CD14-positive monocyte (primary cell): ENCODE measurements around the gene TEX11. TPM values are rescaled to one million over a fixed set of nuclear protein-coding genes. Genes with fewer than 3 reads are reported as not detected.

Experiments
- DNase-seq, 3 donors: peaks; one replicate each; pipeline ENCODE4 v3.0.0-alpha.2; 2011 to 2022
- H2AFZ ChIP-seq: 2 replicates; pipeline ENCODE4 v1.6.0; 2012; ENCODE audit warnings: mild to moderate bottlenecking, low read depth, low read length, inconsistent platforms; ENCODE audit not compliant: insufficient read depth, poor library complexity, severe bottlenecking
- H3K27ac ChIP-seq, 2 donors: 1 replicate in 1 of 2; 2 replicates in 1 of 2; pipeline ENCODE4 v1.5.1; 2012 to 2013; ENCODE audit warnings: low read length in 2 of 2, control low read depth in 1 of 2, inconsistent platforms in 1 of 2, low read depth in 1 of 2, mild to moderate bottlenecking in 1 of 2
- H3K27me3 ChIP-seq, 2 donors: one replicate each; pipeline versions ENCODE4 v1.6.0 to v1.6.1; 2011 to 2013; ENCODE audit warnings: low read length in 2 of 2; ENCODE audit not compliant: control insufficient read depth in 2 of 2, insufficient read depth in 2 of 2
- H3K36me3 ChIP-seq, 2 donors: replicated peaks in 1 of 2; 1 replicate in 1 of 2; 2 replicates in 1 of 2; pipeline versions ENCODE4 v1.5.1 to v1.6.1; 2012 to 2013; ENCODE audit warnings: low read length in 2 of 2, control low read depth in 1 of 2, inconsistent platforms in 1 of 2, mild to moderate bottlenecking in 1 of 2; ENCODE audit not compliant: insufficient read depth in 2 of 2, control insufficient read depth in 1 of 2
- H3K4me1 ChIP-seq, 2 donors: 1 replicate in 1 of 2; 2 replicates in 1 of 2; pipeline versions ENCODE4 v1.5.1 to v1.6.1; 2012 to 2013; ENCODE audit warnings: low read length in 2 of 2, control low read depth in 1 of 2, inconsistent platforms in 1 of 2, mild to moderate bottlenecking in 1 of 2, moderate library complexity in 1 of 2; ENCODE audit not compliant: insufficient read depth in 2 of 2, control insufficient read depth in 1 of 2
- H3K4me2 ChIP-seq: replicated peaks from 2 replicates; pipeline ENCODE3; 2012; ENCODE audit warnings: low read length, moderate library complexity, mild to moderate bottlenecking; ENCODE audit not compliant: poor library complexity, severe bottlenecking; ENCODE audit errors: extremely low read depth
- H3K4me3 ChIP-seq, 3 experiments: fragments of 200-600 bp in 1 of 3; sonication (generic) in 1 of 3; replicated peaks in 1 of 3; 1 replicate in 2 of 3; 2 replicates in 1 of 3; pipeline ENCODE4 v1.5.1; 2011 to 2013; ENCODE audit warnings: low read length in 3 of 3, mild to moderate bottlenecking in 3 of 3, control low read depth in 2 of 3, low read depth in 2 of 3, inconsistent platforms in 1 of 3, moderate library complexity in 1 of 3
- H3K79me2 ChIP-seq: 2 replicates; pipeline ENCODE4 v1.6.0; 2012; ENCODE audit warnings: mild to moderate bottlenecking, control low read depth, inconsistent platforms, low read length, moderate library complexity; ENCODE audit not compliant: insufficient read depth
- H3K9ac ChIP-seq: 2 replicates; pipeline ENCODE4 v1.6.0; 2017; ENCODE audit warnings: low read length, mild to moderate bottlenecking; ENCODE audit not compliant: insufficient read depth, poor library complexity, severe bottlenecking
- H3K9me3 ChIP-seq, 2 donors: replicated peaks in 1 of 2; 1 replicate in 1 of 2; 2 replicates in 1 of 2; pipeline versions ENCODE4 v1.5.1 to v1.6.1; 2012 to 2013; ENCODE audit warnings: low read length in 2 of 2, control low read depth in 1 of 2; ENCODE audit not compliant: control insufficient read depth in 1 of 2, insufficient read depth in 1 of 2
- H4K20me1 ChIP-seq: 2 replicates; pipeline ENCODE4 v1.6.0; 2012; ENCODE audit warnings: mild to moderate bottlenecking, low read length, control low read depth, moderate library complexity; ENCODE audit not compliant: insufficient read depth
- H3K27ac Mint-ChIP-seq, 7 donors: one replicate each; pipeline ENCODE4 v1.8.0; 2020; ENCODE audit warnings: mild to moderate bottlenecking in 7 of 7, mixed read lengths in 7 of 7, moderate library complexity in 6 of 7, inconsistent platforms in 2 of 7
- H3K27me3 Mint-ChIP-seq, 3 donors: one replicate each; pipeline ENCODE4 v1.8.0; 2021 to 2022; ENCODE audit warnings: low read depth in 3 of 3, mild to moderate bottlenecking in 3 of 3, mixed read lengths in 3 of 3, moderate library complexity in 3 of 3, inconsistent platforms in 1 of 3
- H3K36me3 Mint-ChIP-seq, 2 donors: one replicate each; pipeline ENCODE4 v1.8.0; 2020; ENCODE audit warnings: mixed read lengths in 2 of 2, inconsistent platforms in 1 of 2, mild to moderate bottlenecking in 1 of 2
- H3K4me1 Mint-ChIP-seq: one replicate; pipeline ENCODE4 v1.8.0; 2020; ENCODE audit warnings: mild to moderate bottlenecking, mixed read lengths
- H3K4me3 Mint-ChIP-seq, 2 donors: one replicate each; pipeline ENCODE4 v1.8.0; 2020; ENCODE audit warnings: mild to moderate bottlenecking in 2 of 2, mixed read lengths in 2 of 2, moderate library complexity in 1 of 2
- H3K9me3 Mint-ChIP-seq, 7 donors: one replicate each; pipeline ENCODE4 v1.8.0; 2020 to 2022; ENCODE audit warnings: mixed read lengths in 7 of 7, mild to moderate bottlenecking in 6 of 7, moderate library complexity in 6 of 7, inconsistent platforms in 2 of 7
- WGBS: methylation state at CpG from one replicate; pipeline ENCODE4 v1.1.5; 2013; ENCODE audit warnings: missing lambda C conversion rate; ENCODE audit not compliant: insufficient coverage; 5-methylcytosine and 5-hydroxymethylcytosine counted together
- intact Hi-C, 2 donors: fragments of 100-400 bp; cut with micrococcal nuclease; formaldehyde crosslinking; loops; one replicate each; pipeline versions ENCODE4 v1.15.0 to v1.15.1; 2023
- polyA plus RNA-seq, 3 donors: library from polyadenylated mRNA; depleted of rRNA in 1 of 3; unstranded in 2 of 3; stranded (reverse) in 1 of 3; fragments of 300-500 nt in 2 of 3; fragments of >200 nt in 1 of 3; fragmentation: Illumina TruSeq in 2 of 3; gene quantifications; 1 replicate in 2 of 3; 2 replicates in 1 of 3; pipeline ENCODE4 v1.2.3, GENCODE V29; 2012 to 2021
- TF ChIP-seq, protein P1 (sequence below): fragments of 200-600 bp; IDR thresholded peaks from one replicate; pipeline ENCODE4 v1.8.0; 2022; ENCODE audit warnings: antibody characterized with exemption, mild to moderate bottlenecking

Gene TEX11
- polyA plus RNA-seq, 3 donors, result not detected

DNA sequence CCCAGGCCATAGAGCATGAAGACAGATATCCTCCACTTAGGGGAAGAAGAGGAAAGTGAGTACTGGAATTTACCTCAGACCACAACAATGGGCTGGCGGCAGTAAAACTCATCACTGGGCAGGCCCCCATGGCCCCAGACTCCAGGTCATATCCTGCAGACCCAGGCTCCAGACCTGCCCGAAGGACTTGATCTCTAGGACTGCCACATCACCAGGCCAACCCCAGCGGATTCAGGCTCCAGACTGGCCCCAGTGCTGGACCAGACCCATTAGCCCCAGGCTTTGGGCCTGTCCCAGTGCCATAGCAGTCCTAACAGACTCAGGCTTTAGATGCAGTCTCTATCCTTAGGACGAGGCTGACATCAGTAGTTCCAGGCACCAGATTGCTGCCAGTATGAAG is 273.3 kb downstream of the TEX11 start:
- intact Hi-C loops, result no loop called here
- H3K27ac ChIP-seq, result no peak overlapping the region
- no peaks in the 10 kb centered on the region for H3K27me3 ChIP-seq
- no peaks in the 10 kb centered on the region for H3K79me2 ChIP-seq
- H3K4me3 Mint-ChIP-seq, result no peak overlapping the region
- 85% methylated on average over 3 of the region's 4 CpGs for WGBS
- no peak for DNase-seq
- H3K4me1 ChIP-seq, result no peaks in the 10 kb centered on the region
- no peak overlapping the region for H3K9ac ChIP-seq
- H2AFZ ChIP-seq, result no peak overlapping the region
- H3K27me3 Mint-ChIP-seq, result peaks cover 0 to 4% (median 2%) of the 10 kb centered on the region in 3 donors
- no peaks in the 10 kb centered on the region for H4K20me1 ChIP-seq
- TF ChIP-seq, protein P1, sequence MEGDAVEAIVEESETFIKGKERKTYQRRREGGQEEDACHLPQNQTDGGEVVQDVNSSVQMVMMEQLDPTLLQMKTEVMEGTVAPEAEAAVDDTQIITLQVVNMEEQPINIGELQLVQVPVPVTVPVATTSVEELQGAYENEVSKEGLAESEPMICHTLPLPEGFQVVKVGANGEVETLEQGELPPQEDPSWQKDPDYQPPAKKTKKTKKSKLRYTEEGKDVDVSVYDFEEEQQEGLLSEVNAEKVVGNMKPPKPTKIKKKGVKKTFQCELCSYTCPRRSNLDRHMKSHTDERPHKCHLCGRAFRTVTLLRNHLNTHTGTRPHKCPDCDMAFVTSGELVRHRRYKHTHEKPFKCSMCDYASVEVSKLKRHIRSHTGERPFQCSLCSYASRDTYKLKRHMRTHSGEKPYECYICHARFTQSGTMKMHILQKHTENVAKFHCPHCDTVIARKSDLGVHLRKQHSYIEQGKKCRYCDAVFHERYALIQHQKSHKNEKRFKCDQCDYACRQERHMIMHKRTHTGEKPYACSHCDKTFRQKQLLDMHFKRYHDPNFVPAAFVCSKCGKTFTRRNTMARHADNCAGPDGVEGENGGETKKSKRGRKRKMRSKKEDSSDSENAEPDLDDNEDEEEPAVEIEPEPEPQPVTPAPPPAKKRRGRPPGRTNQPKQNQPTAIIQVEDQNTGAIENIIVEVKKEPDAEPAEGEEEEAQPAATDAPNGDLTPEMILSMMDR, result no peak
- H3K36me3 ChIP-seq, result no peaks in the 10 kb centered on the region
- H3K4me2 ChIP-seq, result no peak overlapping the region
- H3K9me3 Mint-ChIP-seq, result peaks cover 0 to 14% (median 4%) of the 10 kb centered on the region in 7 donors
- no peak overlapping the region for H3K27ac Mint-ChIP-seq
- no peaks in the 10 kb centered on the region for H3K4me1 Mint-ChIP-seq
- H3K4me3 ChIP-seq, result no peak overlapping the region
- H3K9me3 ChIP-seq, result peaks cover 0 to 8% of the 10 kb centered on the region in 2 donors
- no peaks in the 10 kb centered on the region for H3K36me3 Mint-ChIP-seq

DNA sequence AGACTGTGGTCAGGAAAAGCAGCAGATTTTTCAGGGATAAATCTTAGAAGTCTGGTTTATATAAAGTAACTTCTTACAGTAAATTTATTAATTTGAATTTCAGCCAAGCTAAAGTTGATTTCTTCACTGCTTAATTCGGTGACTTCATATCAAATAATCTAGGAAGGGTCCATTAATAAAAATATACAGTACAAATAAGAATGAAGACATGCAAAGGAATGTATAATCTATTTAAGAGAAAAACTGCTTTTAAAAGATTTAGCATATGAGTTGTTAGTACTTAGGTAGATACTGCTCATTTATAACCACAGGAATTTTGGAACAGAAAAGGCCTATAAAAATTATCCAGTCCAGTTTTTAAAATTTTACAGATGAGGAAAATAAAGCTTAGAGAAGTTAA is 286.8 kb downstream of the TEX11 start:
- H2AFZ ChIP-seq, result no peak overlapping the region
- no peaks in the 10 kb centered on the region for H3K4me1 Mint-ChIP-seq
- H3K36me3 Mint-ChIP-seq, result no peaks in the 10 kb centered on the region
- no peak overlapping the region for H3K4me2 ChIP-seq
- no CpG with 5 or more reads among the region's 1 CpG for whole genome bisulfite sequencing
- H3K4me3 Mint-ChIP-seq, result no peak overlapping the region
- H3K27ac Mint-ChIP-seq, result no peak overlapping the region
- no peak overlapping the region for H3K9ac ChIP-seq
- intact Hi-C loops, result no loop called here
- no peak overlapping the region for H3K27ac ChIP-seq
- no peaks in the 10 kb centered on the region for H3K4me1 ChIP-seq
- H3K4me3 ChIP-seq, result no peak overlapping the region
- no peaks in the 10 kb centered on the region for H3K9me3 ChIP-seq
- no peaks in the 10 kb centered on the region for H3K27me3 ChIP-seq
- no peak for DNase-seq
- no peaks in the 10 kb centered on the region for H4K20me1 ChIP-seq
- peaks cover 1 to 5% (median 1%) of the 10 kb centered on the region in 3 donors for H3K27me3 Mint-ChIP-seq
- TF ChIP-seq, protein P1, result no peak
- H3K9me3 Mint-ChIP-seq, result no peaks in the 10 kb centered on the region
- no peaks in the 10 kb centered on the region for H3K79me2 ChIP-seq
- H3K36me3 ChIP-seq, result no peaks in the 10 kb centered on the region
